K562 (cell line): ENCODE results near the gene NMRAL1.

Source experiments
- CHD2 ChIP-seq: IDR thresholded peaks from 2 replicates; pipeline ENCODE4 v1.6.1; 2011; ENCODE audit warnings: low read depth, low read length
- CTCF ChIP-seq, 3 experiments: IDR thresholded peaks in 2 of 3; conservative IDR thresholded peaks in 1 of 3; 2 replicates each; pipeline ENCODE4 v1.5.1; 2011 to 2012; ENCODE audit warnings: low read length in 3 of 3, mild to moderate bottlenecking in 3 of 3, control low read depth in 2 of 3, improper control_type of control experiment in 1 of 3, inconsistent platforms in 1 of 3, low read depth in 1 of 3, mixed read lengths in 1 of 3, moderate library complexity in 1 of 3; ENCODE audit not compliant: insufficient read depth in 2 of 3
- ELF4 ChIP-seq: fragments of 450-650 bp; formaldehyde crosslinking; IDR thresholded peaks from 2 replicates; pipeline ENCODE4 v1.4.0; 2022; ENCODE audit warnings: missing genetic modification characterization
- ESRRA ChIP-seq: fragments of 450-650 bp; IDR thresholded peaks from 2 replicates; pipeline ENCODE4 v1.6.1; 2014; ENCODE audit warnings: low read depth, mild to moderate bottlenecking, moderate library complexity, borderline replicate concordance
- FOXK2 ChIP-seq, 2 experiments: fragments of 450-650 bp; IDR thresholded peaks in 1 of 2; conservative IDR thresholded peaks in 1 of 2; 2 replicates each; pipeline ENCODE4 v1.6.1; 2016; ENCODE audit warnings: low read depth in 2 of 2, mild to moderate bottlenecking in 1 of 2
- KHSRP ChIP-seq: fragments of 450-650 bp; IDR thresholded peaks from 2 replicates; pipeline ENCODE4 v1.6.1; 2017
- NR2C1 ChIP-seq, 2 experiments: fragments of 450-650 bp; IDR thresholded peaks; 2 replicates each; pipeline ENCODE4 v1.6.1; 2017; ENCODE audit warnings: mild to moderate bottlenecking in 2 of 2, antibody characterized with exemption in 1 of 2, inconsistent platforms in 1 of 2, missing compliant biosample characterization in 1 of 2, missing genetic modification characterization in 1 of 2
- PHF8 ChIP-seq: fragments of 200-600 bp; sonication (generic); IDR thresholded peaks from 2 replicates; pipeline ENCODE4 v1.6.1; 2012; ENCODE audit warnings: mixed run types, mild to moderate bottlenecking, inconsistent platforms, low read length, moderate library complexity, borderline replicate concordance
- POLR2A ChIP-seq: fragments of 450-650 bp; conservative IDR thresholded peaks from 2 replicates; pipeline ENCODE4 v1.6.1; 2016
- RAD21 ChIP-seq, 2 experiments: fragments of 250-450 bp in 1 of 2; fragments of 450-650 bp in 1 of 2; sonication (Bioruptor Pico) in 1 of 2; formaldehyde crosslinking in 1 of 2; IDR thresholded peaks in 1 of 2; conservative IDR thresholded peaks in 1 of 2; 2 replicates each; pipeline versions ENCODE4 v1.4.0 to v1.8.0; 2020 to 2022; ENCODE audit warnings: mild to moderate bottlenecking in 2 of 2, moderate library complexity in 1 of 2
- RB1 ChIP-seq: fragments of 450-650 bp; IDR thresholded peaks from 2 replicates; pipeline ENCODE4 v1.6.1; 2017; ENCODE audit warnings: low read depth, mild to moderate bottlenecking
- ZNF57 ChIP-seq: fragments of 450-650 bp; formaldehyde crosslinking; IDR thresholded peaks from 2 replicates; pipeline ENCODE4 v1.4.0; 2020; ENCODE audit warnings: mild to moderate bottlenecking, moderate library complexity

GRCh38 chr16:4450430-4450829, 24.0 kb downstream of the NMRAL1 start:
- TF ChIP-seq ESRRA (no peak), CTCF (IDR thresholded peaks at IDR 0.05 in 2 of 3, conservative IDR thresholded peaks at IDR 0.05 in 1 of 3; ENCODE audit: insufficient read depth in 2 of 3, low read depth in 1 of 3, low read length in 3 of 3) (no peak), ELF4 (CRISPR knock-in tag) (no peak), FOXK2 (conservative IDR thresholded peaks at IDR 0.05 in 1 of 2, IDR thresholded peaks at IDR 0.05 in 1 of 2; ENCODE audit: low read depth in 2 of 2) (no peak), ZNF57 (CRISPR knock-in tag) (no peak), RAD21 (CRISPR knock-in tag; conservative IDR thresholded peaks at IDR 0.05 in 1 of 2, IDR thresholded peaks at IDR 0.05 in 1 of 2) (no peak), RB1 (no peak), POLR2A (no peak), KHSRP (no peak), CHD2 (no peak), PHF8 (no peak), NR2C1 (IDR thresholded peaks at IDR 0.05) (no peak), NR2C1 (tag; IDR thresholded peaks at IDR 0.05) (no peak)
